Breast epithelium (tissue), 3 donors: ENCODE measurements around the gene DPYD.

Experiments
- POLR2AphosphoS5 ChIP-seq, 3 donors: sonication (generic); formaldehyde crosslinking; IDR thresholded peaks; one replicate each; pipeline ENCODE4 v1.6.1; 2017; ENCODE audit warnings: antibody characterized with exemption in 3 of 3
- TF ChIP-seq, protein P1 (sequence below), 3 donors: fragments of 450-650 bp; IDR thresholded peaks; one replicate each; pipeline ENCODE4 v1.5.1; 2016 to 2017; ENCODE audit warnings: antibody characterized with exemption in 3 of 3, mild to moderate bottlenecking in 3 of 3, moderate library complexity in 3 of 3

- TF ChIP-seq, protein P1, sequence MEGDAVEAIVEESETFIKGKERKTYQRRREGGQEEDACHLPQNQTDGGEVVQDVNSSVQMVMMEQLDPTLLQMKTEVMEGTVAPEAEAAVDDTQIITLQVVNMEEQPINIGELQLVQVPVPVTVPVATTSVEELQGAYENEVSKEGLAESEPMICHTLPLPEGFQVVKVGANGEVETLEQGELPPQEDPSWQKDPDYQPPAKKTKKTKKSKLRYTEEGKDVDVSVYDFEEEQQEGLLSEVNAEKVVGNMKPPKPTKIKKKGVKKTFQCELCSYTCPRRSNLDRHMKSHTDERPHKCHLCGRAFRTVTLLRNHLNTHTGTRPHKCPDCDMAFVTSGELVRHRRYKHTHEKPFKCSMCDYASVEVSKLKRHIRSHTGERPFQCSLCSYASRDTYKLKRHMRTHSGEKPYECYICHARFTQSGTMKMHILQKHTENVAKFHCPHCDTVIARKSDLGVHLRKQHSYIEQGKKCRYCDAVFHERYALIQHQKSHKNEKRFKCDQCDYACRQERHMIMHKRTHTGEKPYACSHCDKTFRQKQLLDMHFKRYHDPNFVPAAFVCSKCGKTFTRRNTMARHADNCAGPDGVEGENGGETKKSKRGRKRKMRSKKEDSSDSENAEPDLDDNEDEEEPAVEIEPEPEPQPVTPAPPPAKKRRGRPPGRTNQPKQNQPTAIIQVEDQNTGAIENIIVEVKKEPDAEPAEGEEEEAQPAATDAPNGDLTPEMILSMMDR (IDR thresholded peaks at IDR 0.05), result no peak
- no peak for TF ChIP-seq POLR2AphosphoS5 (IDR thresholded peaks at IDR 0.05)
Observed at GRCh38 chr1:97451944-97452343, 468.9 kb downstream of the DPYD start.
